HepG2 (cell line): ENCODE results near the gene PIM3. TPM values are rescaled to one million over a fixed set of nuclear protein-coding genes. Genes with fewer than 3 reads are reported as not detected.

Experiments
- ARNT2 ChIP-seq: sonication (generic); formaldehyde crosslinking; IDR thresholded peaks from 2 replicates; pipeline ENCODE4 v1.8.0; 2022; ENCODE audit warnings: mild to moderate bottlenecking, low read depth, missing genetic modification reagents, moderate library complexity
- CENPT ChIP-seq: sonication (generic); formaldehyde crosslinking; IDR thresholded peaks from 2 replicates; pipeline ENCODE4 v1.8.0; 2022; ENCODE audit warnings: low read depth, mild to moderate bottlenecking, moderate library complexity, missing genetic modification reagents
- PAF1 ChIP-seq: IDR thresholded peaks from 2 replicates; pipeline ENCODE4 v1.6.1; 2016; ENCODE audit warnings: missing genetic modification reagents, missing compliant biosample characterization
- PRPF4 ChIP-seq: fragments of 200-400 bp; formaldehyde crosslinking; IDR thresholded peaks from 2 replicates; pipeline ENCODE4 v1.6.1; 2016; ENCODE audit warnings: low read length, low read depth; ENCODE audit not compliant: poor library complexity, severe bottlenecking
- SKI ChIP-seq: fragments of 450-650 bp; IDR thresholded peaks from one replicate; pipeline ENCODE4 v1.6.1; 2018; ENCODE audit warnings: mild to moderate bottlenecking; ENCODE audit not compliant: partially characterized antibody
- ZBTB38 ChIP-seq: sonication (generic); formaldehyde crosslinking; IDR thresholded peaks from 2 replicates; pipeline ENCODE4 v1.5.1; 2020; ENCODE audit warnings: mild to moderate bottlenecking, missing genetic modification reagents
- ZBTB40 ChIP-seq, 2 experiments: fragments of 450-650 bp in 1 of 2; sonication (generic) in 1 of 2; formaldehyde crosslinking in 1 of 2; IDR thresholded peaks; 2 replicates each; pipeline versions ENCODE4 v1.6.1 to v1.8.0; 2016 to 2022; ENCODE audit warnings: antibody characterized with exemption in 1 of 2, mild to moderate bottlenecking in 1 of 2, missing genetic modification reagents in 1 of 2
- ZNF597 ChIP-seq: sonication (generic); formaldehyde crosslinking; IDR thresholded peaks from 2 replicates; pipeline ENCODE4 v1.5.0; 2020; ENCODE audit warnings: missing genetic modification reagents
- polyA plus RNA-seq, 8 experiments: library from polyadenylated mRNA; depleted of rRNA in 3 of 8; stranded (reverse) in 7 of 8; unstranded in 1 of 8; fragments of >200 nt; fragmentation: Illumina TruSeq in 4 of 8; extraction: Trizol in 4 of 8; gene quantifications; 2 replicates each; pipeline versions ENCODE4 v1.2.1 to v1.2.3, GENCODE V29; 2011 to 2016; ENCODE audit warnings: low read depth in 4 of 8, missing spikeins in 1 of 8, mixed read lengths in 1 of 8; ENCODE audit not compliant: insufficient read depth in 1 of 8
- total RNA-seq, 5 experiments: library from RNA; depleted of rRNA; stranded (reverse); fragments of >200 nt; fragmentation: Illumina TruSeq; extraction: Trizol; gene quantifications; 2 replicates each; pipeline ENCODE4 v1.2.3, GENCODE V29; 2016; ENCODE audit warnings: low read depth in 1 of 5
- TF ChIP-seq, protein P1 (sequence below): sonication (generic); formaldehyde crosslinking; IDR thresholded peaks from 2 replicates; pipeline ENCODE4 v1.4.0; 2020; ENCODE audit warnings: low read depth, missing genetic modification reagents

Gene PIM3
- total and polyA plus RNA-seq, 2 of the 13 experiments (the other 11 are each of a cell fraction or from before 2014, with no cell fraction given) = 21.6 to 31.2 TPM

GRCh38 chr22:49948958-49949913 lies 11.3 kb upstream of the PIM3 start (continued):
- no peak for TF ChIP-seq ZBTB40 (IDR thresholded peaks at IDR 0.05)
- TF ChIP-seq ZBTB40 (CRISPR knock-in tag; IDR thresholded peaks at IDR 0.05) = peak; percentile 77
- peak; percentile 39 for TF ChIP-seq SKI
- TF ChIP-seq, protein P1, sequence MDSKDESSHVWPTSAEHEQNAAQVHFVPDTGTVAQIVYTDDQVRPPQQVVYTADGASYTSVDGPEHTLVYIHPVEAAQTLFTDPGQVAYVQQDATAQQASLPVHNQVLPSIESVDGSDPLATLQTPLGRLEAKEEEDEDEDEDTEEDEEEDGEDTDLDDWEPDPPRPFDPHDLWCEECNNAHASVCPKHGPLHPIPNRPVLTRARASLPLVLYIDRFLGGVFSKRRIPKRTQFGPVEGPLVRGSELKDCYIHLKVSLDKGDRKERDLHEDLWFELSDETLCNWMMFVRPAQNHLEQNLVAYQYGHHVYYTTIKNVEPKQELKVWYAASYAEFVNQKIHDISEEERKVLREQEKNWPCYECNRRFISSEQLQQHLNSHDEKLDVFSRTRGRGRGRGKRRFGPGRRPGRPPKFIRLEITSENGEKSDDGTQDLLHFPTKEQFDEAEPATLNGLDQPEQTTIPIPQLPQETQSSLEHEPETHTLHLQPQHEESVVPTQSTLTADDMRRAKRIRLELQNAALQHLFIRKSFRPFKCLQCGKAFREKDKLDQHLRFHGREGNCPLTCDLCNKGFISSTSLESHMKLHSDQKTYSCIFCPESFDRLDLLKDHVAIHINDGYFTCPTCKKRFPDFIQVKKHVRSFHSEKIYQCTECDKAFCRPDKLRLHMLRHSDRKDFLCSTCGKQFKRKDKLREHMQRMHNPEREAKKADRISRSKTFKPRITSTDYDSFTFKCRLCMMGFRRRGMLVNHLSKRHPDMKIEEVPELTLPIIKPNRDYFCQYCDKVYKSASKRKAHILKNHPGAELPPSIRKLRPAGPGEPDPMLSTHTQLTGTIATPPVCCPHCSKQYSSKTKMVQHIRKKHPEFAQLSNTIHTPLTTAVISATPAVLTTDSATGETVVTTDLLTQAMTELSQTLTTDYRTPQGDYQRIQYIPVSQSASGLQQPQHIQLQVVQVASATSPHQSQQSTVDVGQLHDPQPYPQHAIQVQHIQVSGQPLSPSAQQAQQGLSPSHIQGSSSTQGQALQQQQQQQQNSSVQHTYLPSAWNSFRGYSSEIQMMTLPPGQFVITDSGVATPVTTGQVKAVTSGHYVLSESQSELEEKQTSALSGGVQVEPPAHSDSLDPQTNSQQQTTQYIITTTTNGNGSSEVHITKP (CRISPR knock-in tag) = peak; percentile 33; the same call in 1 of the 2 replicates
- peak; percentile 54; the same call in 1 of the 2 replicates for TF ChIP-seq CENPT (CRISPR knock-in tag)
- peak; percentile 50; the same call in 1 of the 2 replicates for TF ChIP-seq ARNT2
- no peak for TF ChIP-seq PAF1 (CRISPR knock-in tag)
- TF ChIP-seq ZBTB38 = no peak
- no peak for TF ChIP-seq ZNF597 (CRISPR knock-in tag)
- no peak for TF ChIP-seq PRPF4
